CD4-positive, alpha-beta memory T cell (primary cell): ENCODE measurements around the gene HM13. TPM values are rescaled to one million over a fixed set of nuclear protein-coding genes. Genes with fewer than 3 reads are reported as not detected.

Experiments
- CTCF ChIA-PET: fragments of 350-600 bp; sonication (Branson Sonifier 250); formaldehyde crosslinking; loops from one replicate; lab custom pipeline; 2021; ENCODE audit warnings: inconsistent platforms; ENCODE audit not compliant: partially characterized antibody; lab: Charles Lee
- POLR2A ChIA-PET: fragments of 350-600 bp; sonication (Branson Sonifier 250); formaldehyde crosslinking; loops from one replicate; lab custom pipeline; 2021; ENCODE audit not compliant: partially characterized antibody; lab: Charles Lee
- DNase-seq, 5 donors: peaks; one replicate each; pipeline versions ENCODE4 v3.0.0 to v3.0.0-alpha.2; 2020 to 2022; ENCODE audit warnings: mixed read lengths in 1 of 5
- H3K27ac ChIP-seq: one replicate; pipeline ENCODE4 v1.7.0; 2013; ENCODE audit warnings: low read depth, low read length
- H3K27me3 ChIP-seq: 2 replicates; pipeline ENCODE4 v1.7.0; 2013; ENCODE audit warnings: mild to moderate bottlenecking, low read length, moderate library complexity; ENCODE audit not compliant: insufficient read depth
- H3K36me3 ChIP-seq: 2 replicates; pipeline ENCODE4 v1.7.0; 2013; ENCODE audit warnings: mild to moderate bottlenecking, low read length, moderate library complexity; ENCODE audit not compliant: insufficient read depth
- H3K4me1 ChIP-seq: 2 replicates; pipeline ENCODE4 v1.7.0; 2013; ENCODE audit warnings: mild to moderate bottlenecking, low read length, moderate library complexity; ENCODE audit not compliant: insufficient read depth
- H3K4me3 ChIP-seq, 2 donors: one replicate each; pipeline ENCODE4 v1.7.0; 2013; ENCODE audit warnings: low read length in 2 of 2, mild to moderate bottlenecking in 1 of 2
- H3K9me3 ChIP-seq, 2 donors: one replicate each; pipeline ENCODE4 v1.7.0; 2013; ENCODE audit warnings: low read length in 2 of 2, control low read depth in 1 of 2; ENCODE audit not compliant: control insufficient read depth in 1 of 2
- H3K27ac Mint-ChIP-seq, 7 donors: one replicate each; pipeline ENCODE4 v1.8.0; 2020 to 2021; ENCODE audit warnings: mixed read lengths in 7 of 7, mild to moderate bottlenecking in 6 of 7, inconsistent platforms in 3 of 7, moderate library complexity in 3 of 7
- H3K27me3 Mint-ChIP-seq, 2 donors: one replicate each; pipeline ENCODE4 v1.8.0; 2020 to 2021; ENCODE audit warnings: mixed read lengths in 2 of 2
- H3K36me3 Mint-ChIP-seq, 2 donors: one replicate each; pipeline ENCODE4 v1.8.0; 2020 to 2021; ENCODE audit warnings: mixed read lengths in 2 of 2, inconsistent platforms in 1 of 2, mild to moderate bottlenecking in 1 of 2
- H3K4me1 Mint-ChIP-seq, 4 donors: one replicate each; pipeline ENCODE4 v1.8.0; 2020 to 2021; ENCODE audit warnings: mixed read lengths in 4 of 4, mild to moderate bottlenecking in 1 of 4
- H3K4me3 Mint-ChIP-seq, 8 donors: one replicate each; pipeline ENCODE4 v1.8.0; 2020 to 2021; ENCODE audit warnings: mixed read lengths in 8 of 8, mild to moderate bottlenecking in 7 of 8, moderate library complexity in 6 of 8, inconsistent platforms in 3 of 8
- H3K9me3 Mint-ChIP-seq, 8 donors: one replicate each; pipeline ENCODE4 v1.8.0; 2020 to 2021; ENCODE audit warnings: mixed read lengths in 8 of 8, mild to moderate bottlenecking in 5 of 8, inconsistent platforms in 3 of 8, moderate library complexity in 1 of 8
- intact Hi-C: fragments of 100-400 bp; cut with micrococcal nuclease; formaldehyde crosslinking; loops from one replicate; pipeline ENCODE4 v1.15.1; 2023
- polyA plus RNA-seq, 2 donors: library from polyadenylated mRNA; unstranded; fragments of 300-500 nt; fragmentation: Illumina TruSeq; gene quantifications; one replicate each; pipeline ENCODE4 v1.2.3, GENCODE V29; 2021
- total RNA-seq, 2 experiments: library from RNA; stranded (reverse); gene quantifications; one replicate each; pipeline ENCODE4 v1.2.3, GENCODE V29; 2021

HM13 gene
- total and polyA plus RNA-seq, 4 experiments from 2014 or later: 133 to 171 (median 161) TPM

DNA sequence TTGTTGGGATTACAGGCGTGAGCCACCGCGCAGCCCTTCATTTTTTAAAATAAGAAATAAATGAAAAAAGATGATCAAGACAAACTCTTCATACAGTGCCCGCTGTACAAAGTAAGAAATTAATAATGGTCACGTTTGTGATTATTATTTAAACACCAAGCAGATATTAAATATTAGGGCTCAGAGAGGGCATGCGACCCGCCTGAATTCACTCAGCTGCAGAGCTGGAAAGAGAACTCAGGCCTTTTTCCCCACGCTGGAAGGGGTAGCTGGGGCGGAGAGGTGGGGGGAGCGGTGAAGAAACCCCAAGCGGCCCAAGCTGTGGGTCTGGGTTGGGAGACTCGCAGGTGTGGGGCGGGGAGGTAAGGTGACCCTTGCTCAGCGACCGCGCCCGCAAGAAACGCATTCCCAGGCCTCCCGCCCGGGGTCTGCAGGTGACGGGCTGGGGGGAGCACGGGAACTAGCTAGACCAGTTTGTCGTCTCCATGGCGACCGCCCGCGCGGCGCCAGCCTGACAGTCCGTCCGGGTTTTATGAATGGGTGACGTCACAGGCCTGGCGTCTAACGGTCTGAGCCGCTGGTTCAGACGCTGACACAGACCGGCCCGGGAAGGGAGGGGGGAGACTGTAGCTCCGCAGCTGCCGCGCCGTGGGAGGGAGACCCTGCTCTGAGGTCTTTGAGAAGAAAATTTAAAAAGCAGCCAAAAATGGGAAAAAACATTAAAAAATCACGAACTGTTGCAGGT, 89.8 kb downstream of the HM13 start:
- no peaks in the 10 kb centered on the region for H3K9me3 Mint-ChIP-seq
- H3K27me3 Mint-ChIP-seq: peaks cover 24 to 34% of the 10 kb centered on the region in 2 donors
- peak overlapping the region; percentile 87 to 96 (median 92) for H3K4me3 Mint-ChIP-seq
- peak; percentile 57 to 91 (median 57) for DNase-seq
- peaks cover 10 to 37% (median 22%) of the 10 kb centered on the region in 4 donors for H3K4me1 Mint-ChIP-seq
- Histone ChIP-seq H3K36me3 (no peaks in the 10 kb centered on the region), H3K27ac (no peak overlapping the region), H3K4me3 (peak overlapping the region; percentile 86 to 95), H3K9me3 (no peaks in the 10 kb centered on the region), H3K27me3 (peaks cover 5% of the 10 kb centered on the region), H3K4me1 (peaks cover 29% of the 10 kb centered on the region)
- POLR2A ChIA-PET: interaction anchor here (0.8 to 3.3 kb wide), 8 partner anchors 9 to 120 kb away, joined by 3 to 58 read pairs (median 4); partner anchors contain the start of gene BCL2L1
- peaks cover 0 to 3% of the 10 kb centered on the region in 2 donors for H3K36me3 Mint-ChIP-seq
- H3K27ac Mint-ChIP-seq: peak overlapping the region in 6 of 7 donors; percentile 66 to 89 (median 83)
- intact Hi-C loops: loop anchor here (1.0 to 2.0 kb wide), 2 partner anchors 15 to 31 kb away; no protein-coding TSS in a partner anchor
- CTCF ChIA-PET: interaction anchor here (1.1 to 19.7 kb wide), 4 partner anchors 9 to 143 kb away, joined by 3 to 1094 read pairs (median 18); a partner anchor contains a TSS

DNA sequence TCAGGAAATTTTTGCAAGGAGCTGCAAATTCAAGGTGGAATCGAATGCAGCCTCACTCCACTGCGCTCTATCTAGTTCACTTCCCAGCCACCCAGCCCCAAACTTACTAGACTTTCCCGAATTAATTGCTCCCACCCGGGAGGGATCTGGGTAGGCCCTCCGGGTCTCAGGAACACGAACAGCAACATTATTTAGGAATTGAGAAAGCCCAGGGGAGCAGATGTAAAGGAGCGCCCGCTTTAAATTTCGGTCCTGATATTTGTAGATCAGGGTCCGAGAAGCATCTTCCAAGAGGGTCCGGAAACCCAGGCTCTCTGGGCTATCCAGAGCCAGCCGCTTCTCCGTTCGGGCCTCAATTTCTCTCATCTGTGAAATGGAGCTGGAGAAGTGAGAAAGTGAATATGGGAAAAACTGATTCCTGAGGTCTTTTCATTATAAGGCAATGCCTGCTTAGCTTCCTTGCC, 90.4 kb downstream of the HM13 start:
- H3K27me3 Mint-ChIP-seq: peaks cover 24 to 34% of the 10 kb centered on the region in 2 donors
- Histone ChIP-seq H3K27ac (no peak overlapping the region), H3K4me3 (peak overlapping the region; percentile 86 to 95), H3K4me1 (peaks cover 29% of the 10 kb centered on the region), H3K27me3 (peaks cover 5% of the 10 kb centered on the region), H3K9me3 (no peaks in the 10 kb centered on the region), H3K36me3 (no peaks in the 10 kb centered on the region)
- H3K4me3 Mint-ChIP-seq: peak overlapping the region; percentile 87 to 96 (median 92)
- ChIA-PET POLR2A (interaction anchor here (0.8 to 3.3 kb wide), 9 partner anchors 8 to 119 kb away, joined by 3 to 58 read pairs (median 4); partner anchors contain the start of gene BCL2L1), CTCF (interaction anchor here (1.1 to 19.7 kb wide), 4 partner anchors 8 to 144 kb away, joined by 3 to 1094 read pairs (median 18); a partner anchor contains a TSS)
- peaks cover 0 to 3% of the 10 kb centered on the region in 2 donors for H3K36me3 Mint-ChIP-seq
- H3K27ac Mint-ChIP-seq: peak overlapping the region; percentile 49 to 89 (median 83)
- no peak for DNase-seq
- H3K9me3 Mint-ChIP-seq: no peaks in the 10 kb centered on the region
- intact Hi-C loops: loop anchor here (1.0 to 2.0 kb wide), 3 partner anchors 9 to 31 kb away; no protein-coding TSS in a partner anchor
- H3K4me1 Mint-ChIP-seq: peaks cover 10 to 37% (median 22%) of the 10 kb centered on the region in 4 donors

DNA sequence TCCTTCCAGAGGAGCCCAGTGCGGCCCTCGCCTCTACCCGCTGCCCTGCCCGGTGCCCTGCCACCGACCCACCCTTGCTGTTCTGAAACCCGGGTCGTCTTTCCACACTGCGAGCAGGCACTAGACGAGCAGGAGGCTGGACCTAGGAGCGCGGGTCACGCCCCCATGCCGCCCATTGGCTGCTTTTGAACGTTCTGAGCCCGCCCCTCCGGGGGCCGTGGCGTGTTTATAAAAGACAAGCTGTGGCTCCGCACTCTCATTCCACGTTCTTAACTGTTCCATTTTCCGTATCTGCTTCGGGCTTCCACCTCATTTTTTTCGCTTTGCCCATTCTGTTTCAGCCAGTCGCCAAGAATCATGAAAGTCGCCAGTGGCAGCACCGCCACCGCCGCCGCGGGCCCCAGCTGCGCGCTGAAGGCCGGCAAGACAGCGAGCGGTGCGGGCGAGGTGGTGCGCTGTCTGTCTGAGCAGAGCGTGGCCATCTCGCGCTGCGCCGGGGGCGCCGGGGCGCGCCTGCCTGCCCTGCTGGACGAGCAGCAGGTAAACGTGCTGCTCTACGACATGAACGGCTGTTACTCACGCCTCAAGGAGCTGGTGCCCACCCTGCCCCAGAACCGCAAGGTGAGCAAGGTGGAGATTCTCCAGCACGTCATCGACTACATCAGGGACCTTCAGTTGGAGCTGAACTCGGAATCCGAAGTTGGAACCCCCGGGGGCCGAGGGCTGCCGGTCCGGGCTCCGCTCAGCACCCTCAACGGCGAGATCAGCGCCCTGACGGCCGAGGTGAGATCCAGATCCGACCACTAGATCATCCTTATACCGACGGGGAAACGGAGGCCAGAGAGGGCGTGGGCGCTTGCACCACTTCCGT, 91.0 kb downstream of the HM13 start, which contains the start of gene ID1:
TSS of gene ID1 (plus strand) at position 259 of the 871 bp plus-strand sequence. CDS start at position 358, 99 bp downstream.
- H3K27ac ChIP-seq: peak within 1 kb of the TSS; percentile 26
- Mint-ChIP-seq H3K27me3 (peaks cover 24 to 34% of the 10 kb centered on the region in 2 donors), H3K4me1 (peaks cover 10 to 37% (median 22%) of the 10 kb centered on the region in 4 donors), H3K27ac (peak within 1 kb of the TSS; percentile 66 to 89 (median 84)), H3K9me3 (no peaks in the 10 kb centered on the region), H3K36me3 (peaks cover 0 to 3% of the 10 kb centered on the region in 2 donors), H3K4me3 (peak within 1 kb of the TSS; percentile 87 to 96 (median 92))
- H3K36me3 ChIP-seq: no peaks in the 10 kb centered on the region
- intact Hi-C loops: loop anchor here (1.0 to 2.0 kb wide), 2 partner anchors 8 to 16 kb away; no protein-coding TSS in a partner anchor
- DNase-seq: peak; percentile 85 to 91 (median 86)
- H3K27me3 ChIP-seq: peaks cover 5% of the 10 kb centered on the region
- POLR2A ChIA-PET: interaction anchor here (0.8 to 3.3 kb wide), 11 partner anchors 8 to 118 kb away, joined by 3 to 58 read pairs (median 4); partner anchors contain the start of gene BCL2L1
- H3K4me1 ChIP-seq: peaks cover 29% of the 10 kb centered on the region
- peak within 1 kb of the TSS; percentile 86 to 95 for H3K4me3 ChIP-seq
- no peaks in the 10 kb centered on the region for H3K9me3 ChIP-seq
- CTCF ChIA-PET: interaction anchor here (0.6 to 19.7 kb wide), 6 partner anchors 7 to 145 kb away, joined by 3 to 1094 read pairs (median 4); a partner anchor contains a TSS

- DNase-seq: peak in 4 of 5 donors; percentile 8 to 14 (median 12)
- POLR2A ChIA-PET: interaction anchor here (1.4 to 3.3 kb wide), 6 partner anchors 33 to 59 kb away, joined by 3 to 58 read pairs (median 10); a partner anchor contains a TSS
- Histone ChIP-seq H3K27ac (peak overlapping the region; percentile 26), H3K36me3 (no peaks in the 10 kb centered on the region), H3K4me3 (peak overlapping the region; percentile 86 to 95), H3K4me1 (peaks cover 29% of the 10 kb centered on the region), H3K9me3 (no peaks in the 10 kb centered on the region), H3K27me3 (peaks cover 5% of the 10 kb centered on the region)
- Mint-ChIP-seq H3K27me3 (peaks cover 22 to 34% of the 10 kb centered on the region in 2 donors), H3K9me3 (no peaks in the 10 kb centered on the region), H3K4me1 (peaks cover 10 to 37% (median 22%) of the 10 kb centered on the region in 4 donors), H3K4me3 (peak overlapping the region; percentile 87 to 96 (median 92)), H3K27ac (peak overlapping the region in 4 of 7 donors; percentile 11 to 79 (median 38)), H3K36me3 (peaks cover 0 to 3% of the 10 kb centered on the region in 2 donors)
- CTCF ChIA-PET: interaction anchor here (0.9 to 19.7 kb wide), 2 partner anchors 44 to 117 kb away, joined by 3 to 1094 read pairs; a partner anchor contains a TSS
- intact Hi-C loops: loop anchor here (1.0 to 2.0 kb wide), 2 partner anchors 7 to 17 kb away; no protein-coding TSS in a partner anchor
Observed at GRCh38 chr20:31605902-31606803, 91.9 kb downstream of the HM13 start.

GRCh38 chr20:31606804-31607639, 92.8 kb downstream of the HM13 start:
- Mint-ChIP-seq H3K36me3 (peaks cover 0 to 3% of the 10 kb centered on the region in 2 donors), H3K4me3 (peak overlapping the region; percentile 22 to 95 (median 91)), H3K27ac (no peak overlapping the region), H3K4me1 (peaks cover 10 to 37% (median 22%) of the 10 kb centered on the region in 4 donors), H3K9me3 (no peaks in the 10 kb centered on the region), H3K27me3 (peaks cover 22 to 34% of the 10 kb centered on the region in 2 donors)
- H3K36me3 ChIP-seq: no peaks in the 10 kb centered on the region
- peaks cover 29% of the 10 kb centered on the region for H3K4me1 ChIP-seq
- no peaks in the 10 kb centered on the region for H3K9me3 ChIP-seq
- H3K4me3 ChIP-seq: no peak overlapping the region
- H3K27ac ChIP-seq: no peak overlapping the region
- peaks cover 5% of the 10 kb centered on the region for H3K27me3 ChIP-seq
- POLR2A ChIA-PET: interaction anchor here (1.2 to 3.3 kb wide), 2 partner anchors 34 to 35 kb away, joined by 4 to 58 read pairs; no protein-coding TSS in a partner anchor
- CTCF ChIA-PET: interaction anchor here (19.7 kb wide), 1 partner anchor 45 kb away, joined by 1094 read pairs; a partner anchor contains a TSS
- intact Hi-C loops: no loop called here
- no peak for DNase-seq
